ENCODE results near the gene NOXO1. TPM values are rescaled to one million over a fixed set of nuclear protein-coding genes. Genes with fewer than 3 reads are reported as not detected.
A peak's percentile ranks its signal among the peaks of the same experiment; 100 is the strongest.

NOXO1 gene
- total and polyA plus RNA-seq, 9 of the 15 experiments (the other 6 are each of a cell fraction or from before 2014, with no cell fraction given), result not detected

GRCh38 chr16:1991948-1992703, 10.9 kb upstream of the NOXO1 start (continued):
- peak; percentile 62 for TF ChIP-seq CTBP1 (IDR thresholded peaks at IDR 0.05; ENCODE audit: borderline replicate concordance)
- TF ChIP-seq XRCC5 (IDR thresholded peaks at IDR 0.05; ENCODE audit: low read depth, low read length), result no peak
- no peak for TF ChIP-seq HMGN3 (IDR thresholded peaks at IDR 0.05; ENCODE audit: borderline replicate concordance, extremely low read depth, insufficient read length, low read depth, low read length)
- TF ChIP-seq ELF2 (CRISPR knock-in tag; IDR thresholded peaks at IDR 0.05), result no peak; the same call in 1 of the 2 replicates
- no peak; the same call in 1 of the 2 replicates for TF ChIP-seq ZNF76 (CRISPR knock-in tag; IDR thresholded peaks at IDR 0.05; ENCODE audit: borderline replicate concordance)
- TF ChIP-seq, protein P1, sequence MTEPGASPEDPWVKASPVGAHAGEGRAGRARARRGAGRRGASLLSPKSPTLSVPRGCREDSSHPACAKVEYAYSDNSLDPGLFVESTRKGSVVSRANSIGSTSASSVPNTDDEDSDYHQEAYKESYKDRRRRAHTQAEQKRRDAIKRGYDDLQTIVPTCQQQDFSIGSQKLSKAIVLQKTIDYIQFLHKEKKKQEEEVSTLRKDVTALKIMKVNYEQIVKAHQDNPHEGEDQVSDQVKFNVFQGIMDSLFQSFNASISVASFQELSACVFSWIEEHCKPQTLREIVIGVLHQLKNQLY (CRISPR knock-in tag; conservative IDR thresholded peaks at IDR 0.05), result no peak
- TF ChIP-seq RBM15 (IDR thresholded peaks at IDR 0.05; ENCODE audit: insufficient read depth, low read length), result no peak
- TF ChIP-seq POLR2B (IDR thresholded peaks at IDR 0.05; ENCODE audit: low read depth, partially characterized antibody), result peak; percentile 40
- TF ChIP-seq, protein P2, sequence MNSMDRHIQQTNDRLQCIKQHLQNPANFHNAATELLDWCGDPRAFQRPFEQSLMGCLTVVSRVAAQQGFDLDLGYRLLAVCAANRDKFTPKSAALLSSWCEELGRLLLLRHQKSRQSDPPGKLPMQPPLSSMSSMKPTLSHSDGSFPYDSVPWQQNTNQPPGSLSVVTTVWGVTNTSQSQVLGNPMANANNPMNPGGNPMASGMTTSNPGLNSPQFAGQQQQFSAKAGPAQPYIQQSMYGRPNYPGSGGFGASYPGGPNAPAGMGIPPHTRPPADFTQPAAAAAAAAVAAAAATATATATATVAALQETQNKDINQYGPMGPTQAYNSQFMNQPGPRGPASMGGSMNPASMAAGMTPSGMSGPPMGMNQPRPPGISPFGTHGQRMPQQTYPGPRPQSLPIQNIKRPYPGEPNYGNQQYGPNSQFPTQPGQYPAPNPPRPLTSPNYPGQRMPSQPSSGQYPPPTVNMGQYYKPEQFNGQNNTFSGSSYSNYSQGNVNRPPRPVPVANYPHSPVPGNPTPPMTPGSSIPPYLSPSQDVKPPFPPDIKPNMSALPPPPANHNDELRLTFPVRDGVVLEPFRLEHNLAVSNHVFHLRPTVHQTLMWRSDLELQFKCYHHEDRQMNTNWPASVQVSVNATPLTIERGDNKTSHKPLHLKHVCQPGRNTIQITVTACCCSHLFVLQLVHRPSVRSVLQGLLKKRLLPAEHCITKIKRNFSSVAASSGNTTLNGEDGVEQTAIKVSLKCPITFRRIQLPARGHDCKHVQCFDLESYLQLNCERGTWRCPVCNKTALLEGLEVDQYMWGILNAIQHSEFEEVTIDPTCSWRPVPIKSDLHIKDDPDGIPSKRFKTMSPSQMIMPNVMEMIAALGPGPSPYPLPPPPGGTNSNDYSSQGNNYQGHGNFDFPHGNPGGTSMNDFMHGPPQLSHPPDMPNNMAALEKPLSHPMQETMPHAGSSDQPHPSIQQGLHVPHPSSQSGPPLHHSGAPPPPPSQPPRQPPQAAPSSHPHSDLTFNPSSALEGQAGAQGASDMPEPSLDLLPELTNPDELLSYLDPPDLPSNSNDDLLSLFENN (IDR thresholded peaks at IDR 0.05; ENCODE audit: low read depth in 2 of 2, low read length in 2 of 2), result no peak
- TF ChIP-seq FOXA1 (IDR thresholded peaks at IDR 0.05; ENCODE audit: borderline replicate concordance), result no peak
- TF ChIP-seq HNRNPL (IDR thresholded peaks at IDR 0.05; ENCODE audit: low read depth, low read length), result no peak
- TF ChIP-seq ESRRB (CRISPR knock-in tag; IDR thresholded peaks at IDR 0.05; ENCODE audit: borderline replicate concordance), result no peak
- no peak for TF ChIP-seq SPI1 (IDR thresholded peaks at IDR 0.05; ENCODE audit: borderline replicate concordance, low read depth, low read length)
- no peak for TF ChIP-seq KLF10 (CRISPR knock-in tag; IDR thresholded peaks at IDR 0.05)
- no peak for TF ChIP-seq KLF16 (IDR thresholded peaks at IDR 0.05)
- 0 out of 2 replicates have a peak, but pooled peaks have one; percentile 30 for TF ChIP-seq GATAD2A (IDR thresholded peaks at IDR 0.05)
- no peak for TF ChIP-seq ZNF165 (CRISPR knock-in tag; IDR thresholded peaks at IDR 0.05; ENCODE audit: borderline replicate concordance)
- no peak for TF ChIP-seq PRMT5 (CRISPR knock-in tag; IDR thresholded peaks at IDR 0.05)
- peak; percentile 83 for TF ChIP-seq ARID4B (CRISPR knock-in tag; IDR thresholded peaks at IDR 0.05)
- TF ChIP-seq MBD2 (IDR thresholded peaks at IDR 0.05; ENCODE audit: borderline replicate concordance, low read depth), result no peak
- TF ChIP-seq CBFB (CRISPR knock-in tag; IDR thresholded peaks at IDR 0.05), result no peak

All from K562 (cell line).